ENCODE data around the gene OGFOD1.

Gene OGFOD1

GRCh38 chr16:56512025-56512424 lies 60.7 kb downstream of the OGFOD1 start:
- Histone ChIP-seq H3K4me3 (ENCODE audit: low read length) (no peak overlapping the region), H3K9ac (ENCODE audit: low read depth, low read length) (no peak overlapping the region), H3K27me3 (ENCODE audit: insufficient read depth, low read length) (no peaks in the 10 kb centered on the region), H3K27ac (ENCODE audit: low read depth, low read length) (no peak overlapping the region), H3K4me1 (ENCODE audit: insufficient read depth, low read length) (no peaks in the 10 kb centered on the region), H3K9me3 (ENCODE audit: insufficient read depth, low read depth, low read length) (0 out of 2 replicates have a peak, but pooled peaks cover 3% of the 10 kb centered on the region), H3K36me3 (ENCODE audit: insufficient read depth, low read length) (peaks cover 31% of the 10 kb centered on the region)
- WGBS: 92% methylated on average over 1 of the region's 1 CpG

- 100% methylated on average over 1 of the region's 2 CpGs for WGBS
- no peak overlapping the region for H3K9ac ChIP-seq (ENCODE audit: low read depth, low read length)
- peaks cover 26% of the 10 kb centered on the region for H3K36me3 ChIP-seq (ENCODE audit: insufficient read depth, low read length)
Measured at GRCh38 chr16:56513091-56513490, 61.7 kb downstream of the OGFOD1 start.

GRCh38 chr16:56513972-56514371 lies 62.6 kb downstream of the OGFOD1 start:
- WGBS: 87% methylated on average over 3 of the region's 3 CpGs
- H3K9me3 ChIP-seq (ENCODE audit: insufficient read depth, low read depth, low read length): 0 out of 2 replicates have a peak, but pooled peaks cover 3% of the 10 kb centered on the region

More at GRCh38 chr16:56513091-56513490, 61.7 kb downstream of the OGFOD1 start:
- Histone ChIP-seq H3K9me3 (ENCODE audit: insufficient read depth, low read depth, low read length) (0 out of 2 replicates have a peak, but pooled peaks cover 3% of the 10 kb centered on the region), H3K4me1 (ENCODE audit: insufficient read depth, low read length) (no peaks in the 10 kb centered on the region), H3K27ac (ENCODE audit: low read depth, low read length) (no peak overlapping the region), H3K27me3 (ENCODE audit: insufficient read depth, low read length) (no peaks in the 10 kb centered on the region), H3K4me3 (ENCODE audit: low read length) (no peak overlapping the region)

GRCh38 chr16:56514845-56515244 lies 63.5 kb downstream of the OGFOD1 start:
- Histone ChIP-seq H3K27ac (ENCODE audit: low read depth, low read length) (no peak overlapping the region), H3K36me3 (ENCODE audit: insufficient read depth, low read length) (peaks cover 9% of the 10 kb centered on the region; the same call in 1 of the 2 replicates), H3K4me3 (ENCODE audit: low read length) (no peak overlapping the region), H3K9me3 (ENCODE audit: insufficient read depth, low read depth, low read length) (0 out of 2 replicates have a peak, but pooled peaks cover 3% of the 10 kb centered on the region), H3K4me1 (ENCODE audit: insufficient read depth, low read length) (no peaks in the 10 kb centered on the region), H3K9ac (ENCODE audit: low read depth, low read length) (no peak overlapping the region), H3K27me3 (ENCODE audit: insufficient read depth, low read length) (no peaks in the 10 kb centered on the region)
- 81% methylated on average over 3 of the region's 3 CpGs for WGBS

More at GRCh38 chr16:56513972-56514371, 62.6 kb downstream of the OGFOD1 start:
- Histone ChIP-seq H3K4me3 (ENCODE audit: low read length) (no peak overlapping the region), H3K4me1 (ENCODE audit: insufficient read depth, low read length) (no peaks in the 10 kb centered on the region), H3K27me3 (ENCODE audit: insufficient read depth, low read length) (no peaks in the 10 kb centered on the region), H3K36me3 (ENCODE audit: insufficient read depth, low read length) (peaks cover 18% of the 10 kb centered on the region), H3K27ac (ENCODE audit: low read depth, low read length) (no peak overlapping the region), H3K9ac (ENCODE audit: low read depth, low read length) (no peak overlapping the region)

- 0 out of 2 replicates have a peak, but pooled peaks cover 5% of the 10 kb centered on the region for H3K4me1 ChIP-seq (ENCODE audit: insufficient read depth, low read length)
- H3K9me3 ChIP-seq (ENCODE audit: insufficient read depth, low read depth, low read length): 0 out of 2 replicates have a peak, but pooled peaks cover 3% of the 10 kb centered on the region
- no peak overlapping the region for H3K4me3 ChIP-seq (ENCODE audit: low read length)
- no peak overlapping the region for H3K9ac ChIP-seq (ENCODE audit: low read depth, low read length)
- WGBS: 79% methylated on average over 6 of the region's 6 CpGs
- H3K27me3 ChIP-seq (ENCODE audit: insufficient read depth, low read length): no peaks in the 10 kb centered on the region
- no peak overlapping the region for H3K27ac ChIP-seq (ENCODE audit: low read depth, low read length)
- H3K36me3 ChIP-seq (ENCODE audit: insufficient read depth, low read length): 0 out of 2 replicates have a peak, but pooled peaks cover 3% of the 10 kb centered on the region
Measured at GRCh38 chr16:56515665-56516064, 64.3 kb downstream of the OGFOD1 start.

GRCh38 chr16:56517206-56517605 lies 65.9 kb downstream of the OGFOD1 start:
- no peak overlapping the region for H3K4me3 ChIP-seq (ENCODE audit: low read length)
- H3K27ac ChIP-seq (ENCODE audit: low read depth, low read length): no peak overlapping the region
- no peaks in the 10 kb centered on the region for H3K27me3 ChIP-seq (ENCODE audit: insufficient read depth, low read length)
- WGBS: 90% methylated on average over 2 of the region's 2 CpGs
- 0 out of 2 replicates have a peak, but pooled peaks cover 2% of the 10 kb centered on the region for H3K9me3 ChIP-seq (ENCODE audit: insufficient read depth, low read depth, low read length)
- 0 out of 2 replicates have a peak, but pooled peaks cover 5% of the 10 kb centered on the region for H3K4me1 ChIP-seq (ENCODE audit: insufficient read depth, low read length)
- H3K36me3 ChIP-seq (ENCODE audit: insufficient read depth, low read length): 0 out of 2 replicates have a peak, but pooled peaks cover 3% of the 10 kb centered on the region
- no peak overlapping the region for H3K9ac ChIP-seq (ENCODE audit: low read depth, low read length)

GRCh38 chr16:56518425-56518824 lies 67.1 kb downstream of the OGFOD1 start:
- WGBS: 93% methylated on average over 6 of the region's 7 CpGs
- Histone ChIP-seq H3K9ac (ENCODE audit: low read depth, low read length) (no peak overlapping the region), H3K4me3 (ENCODE audit: low read length) (no peak overlapping the region), H3K27me3 (ENCODE audit: insufficient read depth, low read length) (no peaks in the 10 kb centered on the region), H3K9me3 (ENCODE audit: insufficient read depth, low read depth, low read length) (no peaks in the 10 kb centered on the region), H3K36me3 (ENCODE audit: insufficient read depth, low read length) (no peaks in the 10 kb centered on the region), H3K4me1 (ENCODE audit: insufficient read depth, low read length) (0 out of 2 replicates have a peak, but pooled peaks cover 5% of the 10 kb centered on the region), H3K27ac (ENCODE audit: low read depth, low read length) (no peak overlapping the region)

GRCh38 chr16:56519459-56520250 lies 68.3 kb downstream of the OGFOD1 start, which contains the start of gene BBS2:
Gene BBS2 (minus strand): TSS chr16:56520024. CDS start chr16:56519862, 162 bp downstream.
- H3K4me3 ChIP-seq (ENCODE audit: low read length): peak within 1 kb of the TSS; percentile 94
- no peaks in the 10 kb centered on the region for H3K27me3 ChIP-seq (ENCODE audit: insufficient read depth, low read length)
- no peaks in the 10 kb centered on the region for H3K36me3 ChIP-seq (ENCODE audit: insufficient read depth, low read length)
- no peaks in the 10 kb centered on the region for H3K9me3 ChIP-seq (ENCODE audit: insufficient read depth, low read depth, low read length)
- H3K9ac ChIP-seq (ENCODE audit: low read depth, low read length): peak within 1 kb of the TSS; percentile 64
- H3K27ac ChIP-seq (ENCODE audit: low read depth, low read length): peak within 1 kb of the TSS; percentile 51; the same call in 1 of the 2 replicates
- 0 out of 2 replicates have a peak, but pooled peaks cover 5% of the 10 kb centered on the region for H3K4me1 ChIP-seq (ENCODE audit: insufficient read depth, low read length)
- WGBS: under 1% methylated on average over 65 of the region's 65 CpGs

GRCh38 chr16:56520251-56520577 lies 68.9 kb downstream of the OGFOD1 start:
- H3K36me3 ChIP-seq (ENCODE audit: insufficient read depth, low read length): no peaks in the 10 kb centered on the region
- no peaks in the 10 kb centered on the region for H3K27me3 ChIP-seq (ENCODE audit: insufficient read depth, low read length)
- H3K9me3 ChIP-seq (ENCODE audit: insufficient read depth, low read depth, low read length): no peaks in the 10 kb centered on the region
- H3K4me1 ChIP-seq (ENCODE audit: insufficient read depth, low read length): 0 out of 2 replicates have a peak, but pooled peaks cover 5% of the 10 kb centered on the region
- 43% methylated on average over 4 of the region's 4 CpGs for WGBS
- H3K4me3 ChIP-seq (ENCODE audit: low read length): peak overlapping the region; percentile 94
- peak overlapping the region; percentile 58; the same call in 1 of the 2 replicates for H3K9ac ChIP-seq (ENCODE audit: low read depth, low read length)
- H3K27ac ChIP-seq (ENCODE audit: low read depth, low read length): no peak overlapping the region

GRCh38 chr16:56525236-56525635 lies 73.9 kb downstream of the OGFOD1 start:
- 90% methylated on average over 8 of the region's 9 CpGs for WGBS
- no peaks in the 10 kb centered on the region; the same call in 1 of the 2 replicates for H3K27me3 ChIP-seq (ENCODE audit: insufficient read depth, low read length)
- H3K9me3 ChIP-seq (ENCODE audit: insufficient read depth, low read depth, low read length): no peaks in the 10 kb centered on the region
- no peaks in the 10 kb centered on the region for H3K36me3 ChIP-seq (ENCODE audit: insufficient read depth, low read length)
- 0 out of 2 replicates have a peak, but pooled peaks cover 2% of the 10 kb centered on the region for H3K4me1 ChIP-seq (ENCODE audit: insufficient read depth, low read length)
- no peak overlapping the region for H3K4me3 ChIP-seq (ENCODE audit: low read length)
- no peak overlapping the region for H3K9ac ChIP-seq (ENCODE audit: low read depth, low read length)
- H3K27ac ChIP-seq (ENCODE audit: low read depth, low read length): no peak overlapping the region
